Breast epithelium (tissue), 4 donors: ENCODE data around the gene ZNF146. TPM values are rescaled to one million over a fixed set of nuclear protein-coding genes. Genes with fewer than 3 reads are reported as not detected.

ENCODE experiments used
- DNase-seq, 2 donors: peaks; one replicate each; pipeline ENCODE4 v3.0.0-alpha.2; 2019; ENCODE audit warnings: low spot score in 2 of 2
- H3K27ac ChIP-seq, 2 donors: fragments of 200-600 bp; sonication (generic) in 1 of 2; one replicate each; pipeline ENCODE4 v1.5.1; 2016 to 2019; ENCODE audit warnings: mild to moderate bottlenecking in 1 of 2
- H3K27me3 ChIP-seq, 2 donors: fragments of 200-600 bp; sonication (generic) in 1 of 2; one replicate each; pipeline versions ENCODE4 v1.5.1 to v1.6.0; 2017 to 2019; ENCODE audit warnings: control low read depth in 1 of 2, mild to moderate bottlenecking in 1 of 2
- H3K36me3 ChIP-seq: fragments of 200-600 bp; one replicate; pipeline ENCODE4 v1.5.1; 2019
- H3K4me1 ChIP-seq, 2 donors: fragments of 200-600 bp; sonication (generic); one replicate each; pipeline ENCODE4 v1.5.1; 2016 to 2019; ENCODE audit warnings: control low read depth in 1 of 2
- H3K4me3 ChIP-seq, 3 donors: fragments of 200-600 bp; sonication (generic); 1 replicate in 2 of 3; 2 replicates in 1 of 3; pipeline ENCODE4 v1.5.1; 2016 to 2019; ENCODE audit warnings: mild to moderate bottlenecking in 3 of 3, moderate library complexity in 2 of 3
- H3K9me3 ChIP-seq, 2 donors: fragments of 200-600 bp; sonication (generic) in 1 of 2; one replicate each; pipeline ENCODE4 v1.5.1; 2016 to 2019; ENCODE audit warnings: control low read depth in 1 of 2
- POLR2A ChIP-seq: fragments of 450-650 bp; IDR thresholded peaks from one replicate; pipeline ENCODE4 v1.6.1; 2016; ENCODE audit warnings: antibody characterized with exemption, mild to moderate bottlenecking, moderate library complexity
- POLR2AphosphoS5 ChIP-seq, 3 donors: sonication (generic); formaldehyde crosslinking; IDR thresholded peaks; one replicate each; pipeline ENCODE4 v1.6.1; 2017; ENCODE audit warnings: antibody characterized with exemption in 3 of 3
- intact Hi-C: fragments of 100-400 bp; cut with DNase I; formaldehyde crosslinking; loops from one replicate; pipeline ENCODE4 v1.15.1; 2023; ENCODE audit warnings: low total_unique reads
- total RNA-seq, 3 donors: library from RNA; depleted of rRNA; stranded (reverse); fragments of >200 nt; gene quantifications; one replicate each; pipeline ENCODE4 v1.1.0, GENCODE V29; 2016
- TF ChIP-seq, protein P1 (sequence below), 3 donors: fragments of 450-650 bp; IDR thresholded peaks; one replicate each; pipeline ENCODE4 v1.5.1; 2016 to 2017; ENCODE audit warnings: antibody characterized with exemption in 3 of 3, mild to moderate bottlenecking in 3 of 3, moderate library complexity in 3 of 3

The ZNF146 gene
- total RNA-seq, 3 donors from 2014 or later, result 55.5 to 109 (median 78.7) TPM

GRCh38 chr19:36252047-36252446, 37.1 kb downstream of the ZNF146 start:
- Histone ChIP-seq H3K9me3 (peaks cover 0 to 4% of the 10 kb centered on the region in 2 donors), H3K27me3 (no peaks in the 10 kb centered on the region), H3K27ac (no peak overlapping the region), H3K4me1 (no peaks in the 10 kb centered on the region), H3K36me3 (no peaks in the 10 kb centered on the region), H3K4me3 (no peak overlapping the region)
- TF ChIP-seq, protein P1, sequence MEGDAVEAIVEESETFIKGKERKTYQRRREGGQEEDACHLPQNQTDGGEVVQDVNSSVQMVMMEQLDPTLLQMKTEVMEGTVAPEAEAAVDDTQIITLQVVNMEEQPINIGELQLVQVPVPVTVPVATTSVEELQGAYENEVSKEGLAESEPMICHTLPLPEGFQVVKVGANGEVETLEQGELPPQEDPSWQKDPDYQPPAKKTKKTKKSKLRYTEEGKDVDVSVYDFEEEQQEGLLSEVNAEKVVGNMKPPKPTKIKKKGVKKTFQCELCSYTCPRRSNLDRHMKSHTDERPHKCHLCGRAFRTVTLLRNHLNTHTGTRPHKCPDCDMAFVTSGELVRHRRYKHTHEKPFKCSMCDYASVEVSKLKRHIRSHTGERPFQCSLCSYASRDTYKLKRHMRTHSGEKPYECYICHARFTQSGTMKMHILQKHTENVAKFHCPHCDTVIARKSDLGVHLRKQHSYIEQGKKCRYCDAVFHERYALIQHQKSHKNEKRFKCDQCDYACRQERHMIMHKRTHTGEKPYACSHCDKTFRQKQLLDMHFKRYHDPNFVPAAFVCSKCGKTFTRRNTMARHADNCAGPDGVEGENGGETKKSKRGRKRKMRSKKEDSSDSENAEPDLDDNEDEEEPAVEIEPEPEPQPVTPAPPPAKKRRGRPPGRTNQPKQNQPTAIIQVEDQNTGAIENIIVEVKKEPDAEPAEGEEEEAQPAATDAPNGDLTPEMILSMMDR (IDR thresholded peaks at IDR 0.05), result no peak
- no peak for TF ChIP-seq POLR2A
- no peak for TF ChIP-seq POLR2AphosphoS5 (IDR thresholded peaks at IDR 0.05)
- intact Hi-C loops, result no loop called here
- no peak for DNase-seq

- Histone ChIP-seq H3K4me3 (no peak overlapping the region), H3K27ac (no peak overlapping the region), H3K27me3 (no peaks in the 10 kb centered on the region), H3K9me3 (peaks cover 0 to 4% of the 10 kb centered on the region in 2 donors), H3K4me1 (no peaks in the 10 kb centered on the region), H3K36me3 (no peaks in the 10 kb centered on the region)
- no peak for DNase-seq
- intact Hi-C loops, result no loop called here
- TF ChIP-seq POLR2A (no peak), POLR2AphosphoS5 (IDR thresholded peaks at IDR 0.05) (no peak)
- TF ChIP-seq, protein P1 (IDR thresholded peaks at IDR 0.05), result no peak
Observed at GRCh38 chr19:36254848-36255247, 39.9 kb downstream of the ZNF146 start.

DNA sequence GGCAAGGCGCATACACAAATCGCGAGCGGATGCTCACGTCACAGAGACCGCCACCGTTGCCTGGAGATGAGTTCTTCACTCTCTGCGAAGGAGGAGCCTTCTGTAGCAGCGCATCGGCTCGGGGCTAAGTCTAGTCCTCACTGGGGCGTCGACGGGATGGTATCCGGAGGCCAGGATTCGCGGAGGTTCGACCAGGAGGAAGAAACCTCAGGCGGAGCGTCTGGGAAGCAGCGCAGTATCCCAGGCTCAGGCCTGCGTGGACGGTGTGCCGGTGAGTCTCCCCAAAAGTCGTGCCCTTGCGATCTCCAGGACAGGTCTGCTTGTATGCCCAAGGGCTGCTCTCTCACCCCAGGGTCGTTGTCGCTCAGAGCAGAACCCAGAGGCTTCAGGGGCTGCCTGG, 40.4 kb downstream of the ZNF146 start:
- DNase-seq, result no peak
- H3K27ac ChIP-seq, result no peak overlapping the region
- peaks cover 0 to 4% of the 10 kb centered on the region in 2 donors for H3K9me3 ChIP-seq
- TF ChIP-seq, protein P1 (IDR thresholded peaks at IDR 0.05), result no peak
- TF ChIP-seq POLR2AphosphoS5 (IDR thresholded peaks at IDR 0.05), result no peak
- TF ChIP-seq POLR2A, result no peak
- H3K36me3 ChIP-seq, result no peaks in the 10 kb centered on the region
- no peaks in the 10 kb centered on the region for H3K4me1 ChIP-seq
- no peaks in the 10 kb centered on the region for H3K27me3 ChIP-seq
- intact Hi-C loops, result no loop called here
- no peak overlapping the region for H3K4me3 ChIP-seq

DNA sequence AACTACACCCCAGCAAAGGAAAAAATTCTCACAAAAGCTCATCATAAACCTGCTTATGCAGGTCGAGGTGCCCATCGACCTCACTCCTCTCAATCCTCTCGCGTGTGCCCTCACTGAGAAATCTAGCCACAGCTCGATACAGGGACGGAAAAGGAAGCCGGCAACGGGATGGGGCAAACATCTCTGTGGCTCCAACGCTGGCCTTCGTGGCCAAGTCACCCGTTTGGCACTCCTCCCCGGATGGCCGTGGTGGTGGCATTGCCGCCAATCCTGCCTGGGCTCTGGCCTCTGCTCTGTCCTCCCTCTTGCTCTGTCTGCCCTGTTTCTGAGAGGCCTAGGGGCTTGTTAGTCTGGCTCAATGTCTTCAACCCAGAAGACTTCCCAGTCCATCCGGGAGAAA, 41.2 kb downstream of the ZNF146 start:
- no peaks in the 10 kb centered on the region for H3K27me3 ChIP-seq
- no peak for DNase-seq
- intact Hi-C loops, result no loop called here
- H3K27ac ChIP-seq, result no peak overlapping the region
- H3K36me3 ChIP-seq, result no peaks in the 10 kb centered on the region
- TF ChIP-seq POLR2AphosphoS5 (IDR thresholded peaks at IDR 0.05) (no peak), POLR2A (no peak)
- TF ChIP-seq, protein P1 (IDR thresholded peaks at IDR 0.05), result no peak
- no peaks in the 10 kb centered on the region for H3K4me1 ChIP-seq
- no peak overlapping the region for H3K4me3 ChIP-seq
- peaks cover 0 to 4% of the 10 kb centered on the region in 2 donors for H3K9me3 ChIP-seq

DNA sequence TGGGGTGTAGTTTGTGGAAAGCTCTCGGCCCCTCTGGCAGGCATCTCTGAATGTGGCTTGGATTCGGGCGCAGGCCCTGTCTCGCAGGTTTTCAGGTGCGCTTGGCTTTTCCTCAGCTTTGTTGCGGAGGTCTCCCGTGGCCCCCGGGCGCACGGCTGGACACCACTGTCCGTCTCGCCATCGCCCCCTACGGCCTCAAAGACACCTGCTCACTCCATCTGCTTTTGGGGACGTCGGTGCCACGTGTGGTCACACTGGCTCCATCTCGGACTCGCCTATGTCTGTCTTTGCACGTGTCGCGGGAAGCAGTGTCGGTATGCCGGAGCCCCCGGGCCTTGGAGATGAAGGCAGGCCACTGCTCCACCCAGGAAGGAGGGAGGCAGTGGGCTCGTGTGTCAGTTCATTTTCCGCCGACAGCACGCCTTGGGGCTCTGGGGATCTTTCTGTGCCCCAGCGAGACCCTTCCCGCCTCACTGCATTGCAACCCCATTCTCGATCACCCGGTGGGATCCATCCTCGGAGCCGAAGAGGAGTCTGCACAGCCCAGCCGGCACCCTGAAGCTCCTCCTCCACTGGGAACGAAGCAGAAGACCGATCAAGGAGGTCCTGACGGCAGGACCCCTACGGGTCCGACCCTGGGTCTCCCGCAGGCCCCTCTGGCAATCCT, 42.1 kb downstream of the ZNF146 start:
- Histone ChIP-seq H3K27ac (no peak overlapping the region), H3K36me3 (no peaks in the 10 kb centered on the region), H3K4me3 (peak overlapping the region; percentile 34 to 80 (median 77)), H3K4me1 (no peaks in the 10 kb centered on the region), H3K9me3 (peaks cover 0 to 4% of the 10 kb centered on the region in 2 donors), H3K27me3 (no peaks in the 10 kb centered on the region)
- TF ChIP-seq POLR2AphosphoS5 (IDR thresholded peaks at IDR 0.05) (no peak), POLR2A (no peak)
- TF ChIP-seq, protein P1 (IDR thresholded peaks at IDR 0.05), result no peak
- intact Hi-C loops, result no loop called here
- DNase-seq, result no peak
